ENCODE data around the gene TBC1D9B. TPM values are rescaled to one million over a fixed set of nuclear protein-coding genes. Genes with fewer than 3 reads are reported as not detected.

Gene TBC1D9B
- 100 to 1,000 TPM; 115 to 210 (median 168) TPM for total RNA-seq

- Histone ChIP-seq H3K36me3 (peaks cover 0 to 20% (median 0%) of the 10 kb centered on the region in 3 donors), H3K4me1 (peaks cover 0 to 29% (median 14%) of the 10 kb centered on the region in 4 donors), H3K4me3 (peak within 1 kb of the TSS; percentile 53 to 77 (median 61)), H3K9me3 (no peaks in the 10 kb centered on the region), H3K27me3 (no peaks in the 10 kb centered on the region), H3K27ac (peak within 1 kb of the TSS; percentile 58 to 89 (median 86))
- TF ChIP-seq POLR2A (IDR thresholded peaks at IDR 0.05) (no peak), EP300 (IDR thresholded peaks at IDR 0.05) (peak in 1 of 2 donors; percentile 30), CTCF (IDR thresholded peaks at IDR 0.05) (peak; percentile 19 to 94 (median 72))
- peak in 1 of 2 donors; percentile 31 for DNase-seq (ENCODE audit: low spot score in 2 of 2)
- 0 to 1% methylated on average over 12 to 30 of the region's 105 CpGs for WGBS, 2 donors
Observed at GRCh38 chr5:179907556-179908324, at the start of gene TBC1D9B. Gene TBC1D9B (minus strand): TSS chr5:179907897. CDS start chr5:179907821, 76 bp downstream.

GRCh38 chr5:179955630-179956029 lies 47.9 kb upstream of the TBC1D9B start:
- H3K4me1 ChIP-seq, result no peaks in the 10 kb centered on the region
- TF ChIP-seq CTCF (IDR thresholded peaks at IDR 0.05), result no peak
- no peak for TF ChIP-seq EP300 (IDR thresholded peaks at IDR 0.05)
- TF ChIP-seq POLR2A (IDR thresholded peaks at IDR 0.05), result no peak
- no peak for DNase-seq (ENCODE audit: low spot score in 2 of 2)
- H3K27ac ChIP-seq, result no peak overlapping the region
- H3K36me3 ChIP-seq, result peaks cover 0 to 42% (median 0%) of the 10 kb centered on the region in 3 donors
- no peaks in the 10 kb centered on the region for H3K9me3 ChIP-seq
- H3K27me3 ChIP-seq, result no peaks in the 10 kb centered on the region
- H3K4me3 ChIP-seq, result no peak overlapping the region
- 65 to 72% methylated on average over 2 of the region's 2 CpGs for WGBS, 2 donors

GRCh38 chr5:179955062-179955461 lies 47.4 kb upstream of the TBC1D9B start:
- no peaks in the 10 kb centered on the region for H3K27me3 ChIP-seq
- H3K9me3 ChIP-seq, result no peaks in the 10 kb centered on the region
- H3K4me1 ChIP-seq, result no peaks in the 10 kb centered on the region
- no peak overlapping the region for H3K4me3 ChIP-seq
- 88 to 89% methylated on average over 6 of the region's 6 CpGs for WGBS, 2 donors
- no peak for DNase-seq (ENCODE audit: low spot score in 2 of 2)
- TF ChIP-seq EP300 (IDR thresholded peaks at IDR 0.05) (no peak), POLR2A (IDR thresholded peaks at IDR 0.05) (no peak), CTCF (IDR thresholded peaks at IDR 0.05) (no peak)
- H3K36me3 ChIP-seq, result peaks cover 0 to 43% (median 0%) of the 10 kb centered on the region in 3 donors
- H3K27ac ChIP-seq, result no peak overlapping the region

GRCh38 chr5:179954434-179954833 lies 46.7 kb upstream of the TBC1D9B start:
- no peaks in the 10 kb centered on the region for H3K27me3 ChIP-seq
- no peak overlapping the region for H3K27ac ChIP-seq
- TF ChIP-seq CTCF (IDR thresholded peaks at IDR 0.05), result no peak
- TF ChIP-seq EP300 (IDR thresholded peaks at IDR 0.05), result no peak
- TF ChIP-seq POLR2A (IDR thresholded peaks at IDR 0.05), result no peak
- DNase-seq (ENCODE audit: low spot score in 2 of 2), result no peak
- H3K36me3 ChIP-seq, result peaks cover 0 to 43% (median 0%) of the 10 kb centered on the region in 3 donors
- no peak overlapping the region for H3K4me3 ChIP-seq
- no peaks in the 10 kb centered on the region for H3K9me3 ChIP-seq
- 91 to 98% methylated on average over 6 of the region's 6 CpGs for WGBS, 2 donors
- H3K4me1 ChIP-seq, result no peaks in the 10 kb centered on the region

- no peaks in the 10 kb centered on the region for H3K27me3 ChIP-seq
- H3K9me3 ChIP-seq, result no peaks in the 10 kb centered on the region
- H3K27ac ChIP-seq, result no peak overlapping the region
- H3K4me3 ChIP-seq, result no peak overlapping the region
- peaks cover 0 to 43% (median 0%) of the 10 kb centered on the region in 3 donors for H3K36me3 ChIP-seq
- WGBS, 2 donors, result 92 to 96% methylated on average over 4 of the region's 4 CpGs
- no peak for DNase-seq (ENCODE audit: low spot score in 2 of 2)
- H3K4me1 ChIP-seq, result no peaks in the 10 kb centered on the region
- TF ChIP-seq CTCF (IDR thresholded peaks at IDR 0.05), result no peak
- TF ChIP-seq POLR2A (IDR thresholded peaks at IDR 0.05), result no peak
- no peak for TF ChIP-seq EP300 (IDR thresholded peaks at IDR 0.05)
Observed at GRCh38 chr5:179953987-179954386, 46.3 kb upstream of the TBC1D9B start.
